Measurements from ENCODE around the gene MXD4.

MXD4 gene

GRCh38 chr4:2252530-2253091 lies 9.3 kb downstream of the MXD4 start:
- H3K9me2 ChIP-seq (replicated peaks; ENCODE audit: insufficient read depth, low read length) = no peaks in the 10 kb centered on the region
- H3K9ac ChIP-seq (ENCODE audit: low read length) = no peak overlapping the region
- H3K79me2 ChIP-seq (ENCODE audit: low read length) = no peaks in the 10 kb centered on the region
- no peak for DNase-seq
- no peak overlapping the region for H3K4me2 ChIP-seq (ENCODE audit: low read depth, low read length)
- H3K9me3 ChIP-seq (replicated peaks; ENCODE audit: insufficient read depth, low read length) = no peaks in the 10 kb centered on the region
- no peak overlapping the region for H3K27ac ChIP-seq (ENCODE audit: low read length)
- TF ChIP-seq CTCF (IDR thresholded peaks at IDR 0.05; ENCODE audit: low read length) (no peak), EZH2 (optimal IDR thresholded peaks at IDR 0.05; ENCODE audit: low read depth, low read length) (no peak), EZH2phosphoT487 (IDR thresholded peaks at IDR 0.05; ENCODE audit: low read length) (no peak)
- no peak overlapping the region for H2AFZ ChIP-seq (ENCODE audit: low read length)
- no peaks in the 10 kb centered on the region for H4K20me1 ChIP-seq (ENCODE audit: insufficient read depth, low read length)
- no peaks in the 10 kb centered on the region for H3K36me3 ChIP-seq (replicated peaks; ENCODE audit: insufficient read depth, low read length)
- H3K27me3 ChIP-seq (replicated peaks; ENCODE audit: insufficient read depth, low read length) = no peaks in the 10 kb centered on the region
- no peaks in the 10 kb centered on the region for H3F3A ChIP-seq (ENCODE audit: insufficient read depth, low read length)
- no peaks in the 10 kb centered on the region for H3K4me1 ChIP-seq (ENCODE audit: low read length)
- no peak overlapping the region for H3K4me3 ChIP-seq (ENCODE audit: low read length)

- TF ChIP-seq EZH2 (optimal IDR thresholded peaks at IDR 0.05; ENCODE audit: low read depth, low read length) (no peak), CTCF (IDR thresholded peaks at IDR 0.05; ENCODE audit: low read length) (no peak)
- H3K4me2 ChIP-seq (ENCODE audit: low read depth, low read length) = no peak overlapping the region
- H3K4me3 ChIP-seq (ENCODE audit: low read length) = no peak overlapping the region
- H3K9ac ChIP-seq (ENCODE audit: low read length) = no peak overlapping the region
- H3K4me1 ChIP-seq (ENCODE audit: low read length) = no peaks in the 10 kb centered on the region
- H3K27ac ChIP-seq (ENCODE audit: low read length) = no peak overlapping the region
- H3F3A ChIP-seq (ENCODE audit: insufficient read depth, low read length) = no peaks in the 10 kb centered on the region
- H4K20me1 ChIP-seq (ENCODE audit: insufficient read depth, low read length) = no peaks in the 10 kb centered on the region
- DNase-seq = no peak
- no peaks in the 10 kb centered on the region for H3K36me3 ChIP-seq (replicated peaks; ENCODE audit: insufficient read depth, low read length)
- H3K9me2 ChIP-seq (replicated peaks; ENCODE audit: insufficient read depth, low read length) = no peaks in the 10 kb centered on the region
- H3K79me2 ChIP-seq (ENCODE audit: low read length) = no peaks in the 10 kb centered on the region
- H3K27me3 ChIP-seq (replicated peaks; ENCODE audit: insufficient read depth, low read length) = no peaks in the 10 kb centered on the region
- H3K9me3 ChIP-seq (replicated peaks; ENCODE audit: insufficient read depth, low read length) = no peaks in the 10 kb centered on the region
- no peak overlapping the region for H2AFZ ChIP-seq (ENCODE audit: low read length)
Measured at GRCh38 chr4:2251795-2252529, 9.9 kb downstream of the MXD4 start.

- Histone ChIP-seq H4K20me1 (ENCODE audit: insufficient read depth, low read length) (no peaks in the 10 kb centered on the region), H3K27me3 (replicated peaks; ENCODE audit: insufficient read depth, low read length) (no peaks in the 10 kb centered on the region), H3K27ac (ENCODE audit: low read length) (no peak overlapping the region), H3K36me3 (replicated peaks; ENCODE audit: insufficient read depth, low read length) (no peaks in the 10 kb centered on the region), H3F3A (ENCODE audit: insufficient read depth, low read length) (no peaks in the 10 kb centered on the region), H3K4me1 (ENCODE audit: low read length) (no peaks in the 10 kb centered on the region), H3K9ac (ENCODE audit: low read length) (no peak overlapping the region), H3K4me2 (ENCODE audit: low read depth, low read length) (no peak overlapping the region), H3K9me3 (replicated peaks; ENCODE audit: insufficient read depth, low read length) (no peaks in the 10 kb centered on the region), H3K9me2 (replicated peaks; ENCODE audit: insufficient read depth, low read length) (no peaks in the 10 kb centered on the region), H2AFZ (ENCODE audit: low read length) (no peak overlapping the region), H3K79me2 (ENCODE audit: low read length) (no peaks in the 10 kb centered on the region), H3K4me3 (ENCODE audit: low read length) (no peak overlapping the region)
- no peak for TF ChIP-seq CTCF (IDR thresholded peaks at IDR 0.05; ENCODE audit: low read length)
- no peak for TF ChIP-seq EZH2 (optimal IDR thresholded peaks at IDR 0.05; ENCODE audit: low read depth, low read length)
- no peak for TF ChIP-seq EZH2phosphoT487 (IDR thresholded peaks at IDR 0.05; ENCODE audit: low read length)
- no peak for DNase-seq
Measured at GRCh38 chr4:2251073-2251794, 10.7 kb downstream of the MXD4 start.

All from MM.1S (cell line).